Thoracic aorta (tissue), 2 donors: ENCODE measurements around the gene NOD2. TPM values are rescaled to one million over a fixed set of nuclear protein-coding genes. Genes with fewer than 3 reads are reported as not detected.

Source experiments
- ATAC-seq: fragments of 150-250 bp; one replicate; pipeline ENCODE4 v1.8.0; 2017; ENCODE audit warnings: low read depth; ENCODE audit not compliant: insufficient number of reproducible peaks, low FRiP score
- DNase-seq: peaks from one replicate; pipeline ENCODE4 v3.0.0-alpha.2; 2020; ENCODE audit warnings: low spot score
- H3K27ac ChIP-seq, 2 donors: fragments of 200-600 bp; sonication (generic); 1 replicate in 1 of 2; 2 replicates in 1 of 2; pipeline ENCODE4 v1.5.1; 2016; ENCODE audit warnings: mild to moderate bottlenecking in 2 of 2, moderate library complexity in 2 of 2
- H3K27me3 ChIP-seq: fragments of 200-600 bp; sonication (generic); replicated peaks from 2 replicates; pipeline ENCODE4 v1.6.0; 2016; ENCODE audit warnings: mild to moderate bottlenecking; ENCODE audit not compliant: insufficient read depth
- H3K36me3 ChIP-seq: fragments of 200-600 bp; sonication (generic); one replicate; pipeline ENCODE4 v1.5.1; 2016
- H3K4me1 ChIP-seq, 2 donors: fragments of 200-600 bp; sonication (generic); 1 replicate in 1 of 2; 2 replicates in 1 of 2; pipeline versions ENCODE4 v1.5.1 to v1.6.0; 2016; ENCODE audit warnings: low read depth in 2 of 2, mild to moderate bottlenecking in 1 of 2; ENCODE audit not compliant: control insufficient read depth in 1 of 2
- H3K4me3 ChIP-seq: fragments of 200-600 bp; sonication (generic); 2 replicates; pipeline ENCODE4 v1.5.1; 2016; ENCODE audit warnings: mild to moderate bottlenecking
- H3K9me3 ChIP-seq: fragments of 200-600 bp; sonication (generic); 2 replicates; pipeline ENCODE4 v1.5.1; 2016
- total RNA-seq, 2 donors: library from RNA; depleted of rRNA; stranded (reverse); fragments of >200 nt; gene quantifications; one replicate each; pipeline versions ENCODE4 v1.1.0 to v1.2.3, GENCODE V29; 2016
- TF ChIP-seq, protein P1 (sequence below): fragments of 200-600 bp; sonication (generic); IDR thresholded peaks from one replicate; pipeline ENCODE4 v1.5.1; 2019; ENCODE audit warnings: antibody characterized with exemption

Gene NOD2
- total RNA-seq, 2 donors from 2014 or later, result 7.4 to 10.9 TPM

DNA sequence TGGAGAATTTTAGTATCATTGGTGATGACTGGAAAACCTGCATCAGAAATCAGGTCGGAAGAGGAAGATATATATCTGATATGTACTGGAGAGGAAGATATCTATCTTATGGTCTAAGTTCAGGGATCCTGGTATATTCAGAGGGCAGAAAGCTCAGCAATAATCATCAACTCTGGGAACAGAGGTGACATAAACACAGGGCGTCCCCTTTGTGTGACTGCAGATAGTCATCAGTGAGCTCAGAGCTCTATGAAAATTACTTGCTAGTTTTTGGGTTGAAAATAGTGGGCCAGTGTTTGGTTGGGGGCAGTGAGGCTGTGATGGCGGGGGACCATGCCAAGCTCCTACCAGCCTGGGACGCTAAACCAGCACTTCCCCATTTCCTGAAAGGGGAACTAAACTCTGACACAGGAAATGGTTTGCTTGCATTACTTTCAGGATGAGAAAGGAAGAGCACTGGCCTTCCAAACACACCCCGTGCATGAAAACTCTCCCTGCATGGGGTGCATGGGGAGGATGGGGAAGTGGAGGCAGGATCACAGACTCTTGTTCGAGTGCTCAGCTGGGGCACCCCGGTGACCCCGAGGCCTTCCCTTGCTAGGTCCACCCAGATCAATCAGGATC is 15.8 kb downstream of the NOD2 start:
- Histone ChIP-seq H3K27ac (no peak overlapping the region), H3K36me3 (no peaks in the 10 kb centered on the region), H3K27me3 (no peaks in the 10 kb centered on the region), H3K9me3 (peaks cover 5% of the 10 kb centered on the region), H3K4me3 (no peak overlapping the region), H3K4me1 (peaks cover 6 to 13% of the 10 kb centered on the region in 2 donors)
- TF ChIP-seq, protein P1, sequence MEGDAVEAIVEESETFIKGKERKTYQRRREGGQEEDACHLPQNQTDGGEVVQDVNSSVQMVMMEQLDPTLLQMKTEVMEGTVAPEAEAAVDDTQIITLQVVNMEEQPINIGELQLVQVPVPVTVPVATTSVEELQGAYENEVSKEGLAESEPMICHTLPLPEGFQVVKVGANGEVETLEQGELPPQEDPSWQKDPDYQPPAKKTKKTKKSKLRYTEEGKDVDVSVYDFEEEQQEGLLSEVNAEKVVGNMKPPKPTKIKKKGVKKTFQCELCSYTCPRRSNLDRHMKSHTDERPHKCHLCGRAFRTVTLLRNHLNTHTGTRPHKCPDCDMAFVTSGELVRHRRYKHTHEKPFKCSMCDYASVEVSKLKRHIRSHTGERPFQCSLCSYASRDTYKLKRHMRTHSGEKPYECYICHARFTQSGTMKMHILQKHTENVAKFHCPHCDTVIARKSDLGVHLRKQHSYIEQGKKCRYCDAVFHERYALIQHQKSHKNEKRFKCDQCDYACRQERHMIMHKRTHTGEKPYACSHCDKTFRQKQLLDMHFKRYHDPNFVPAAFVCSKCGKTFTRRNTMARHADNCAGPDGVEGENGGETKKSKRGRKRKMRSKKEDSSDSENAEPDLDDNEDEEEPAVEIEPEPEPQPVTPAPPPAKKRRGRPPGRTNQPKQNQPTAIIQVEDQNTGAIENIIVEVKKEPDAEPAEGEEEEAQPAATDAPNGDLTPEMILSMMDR, result no peak
- ATAC-seq, result no peak
- DNase-seq, result no peak

GRCh38 chr16:50709980-50710379 is 16.6 kb downstream of the NOD2 start:
- ATAC-seq, result no peak
- Histone ChIP-seq H3K36me3 (no peaks in the 10 kb centered on the region), H3K4me1 (peaks cover 6 to 13% of the 10 kb centered on the region in 2 donors), H3K4me3 (no peak overlapping the region), H3K27me3 (no peaks in the 10 kb centered on the region), H3K9me3 (no peaks in the 10 kb centered on the region), H3K27ac (no peak overlapping the region)
- TF ChIP-seq, protein P1, result no peak
- no peak for DNase-seq

DNA sequence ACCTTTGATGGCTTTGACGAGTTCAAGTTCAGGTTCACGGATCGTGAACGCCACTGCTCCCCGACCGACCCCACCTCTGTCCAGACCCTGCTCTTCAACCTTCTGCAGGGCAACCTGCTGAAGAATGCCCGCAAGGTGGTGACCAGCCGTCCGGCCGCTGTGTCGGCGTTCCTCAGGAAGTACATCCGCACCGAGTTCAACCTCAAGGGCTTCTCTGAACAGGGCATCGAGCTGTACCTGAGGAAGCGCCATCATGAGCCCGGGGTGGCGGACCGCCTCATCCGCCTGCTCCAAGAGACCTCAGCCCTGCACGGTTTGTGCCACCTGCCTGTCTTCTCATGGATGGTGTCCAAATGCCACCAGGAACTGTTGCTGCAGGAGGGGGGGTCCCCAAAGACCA is 17.6 kb downstream of the NOD2 start:
- DNase-seq (no peak), ATAC-seq (no peak)
- TF ChIP-seq, protein P1, result no peak
- Histone ChIP-seq H3K36me3 (no peaks in the 10 kb centered on the region), H3K4me1 (peaks cover 6 to 13% of the 10 kb centered on the region in 2 donors), H3K27me3 (no peaks in the 10 kb centered on the region), H3K4me3 (no peak overlapping the region), H3K9me3 (no peaks in the 10 kb centered on the region), H3K27ac (no peak overlapping the region)

GRCh38 chr16:50711862-50712559 is 18.6 kb downstream of the NOD2 start:
- no peak for DNase-seq

GRCh38 chr16:50712560-50712898 is 19.1 kb downstream of the NOD2 start:
- TF ChIP-seq, protein P1, result no peak
- Histone ChIP-seq H3K27me3 (no peaks in the 10 kb centered on the region), H3K4me3 (no peak overlapping the region), H3K4me1 (peaks cover 6 to 13% of the 10 kb centered on the region in 2 donors), H3K27ac (no peak overlapping the region), H3K9me3 (no peaks in the 10 kb centered on the region), H3K36me3 (no peaks in the 10 kb centered on the region)
- no peak for ATAC-seq
- no peak for DNase-seq

More at GRCh38 chr16:50711862-50712559, 18.6 kb downstream of the NOD2 start:
- H3K27ac ChIP-seq, result no peak overlapping the region
- H3K9me3 ChIP-seq, result no peaks in the 10 kb centered on the region
- TF ChIP-seq, protein P1, result no peak
- ATAC-seq, result no peak
- H3K27me3 ChIP-seq, result no peaks in the 10 kb centered on the region
- H3K4me1 ChIP-seq, result peaks cover 6 to 13% of the 10 kb centered on the region in 2 donors
- no peaks in the 10 kb centered on the region for H3K36me3 ChIP-seq
- peak overlapping the region; percentile 23 for H3K4me3 ChIP-seq
